Ishikawa (cell line): ENCODE results near the gene UBAC2.

Experiments used
- CEBPB ChIP-seq: IDR thresholded peaks from 2 replicates; pipeline ENCODE4 v1.6.1; 2012
- CREB1 ChIP-seq: IDR thresholded peaks from 2 replicates; pipeline ENCODE4 v1.6.1; 2012; ENCODE audit warnings: low read depth
- EGR1 ChIP-seq: IDR thresholded peaks from 2 replicates; pipeline ENCODE4 v1.6.1; 2012
- EP300 ChIP-seq: IDR thresholded peaks from 2 replicates; pipeline ENCODE4 v1.6.1; 2012; ENCODE audit warnings: borderline replicate concordance
- FOXM1 ChIP-seq: IDR thresholded peaks from 2 replicates; pipeline ENCODE4 v1.6.1; 2012; ENCODE audit warnings: low read depth, borderline replicate concordance
- NFIC ChIP-seq: IDR thresholded peaks from 2 replicates; pipeline ENCODE4 v1.6.1; 2012
- RAD21 ChIP-seq: IDR thresholded peaks from 2 replicates; pipeline ENCODE4 v1.6.1; 2012; ENCODE audit warnings: low read depth
- TAF1 ChIP-seq: IDR thresholded peaks from 2 replicates; pipeline ENCODE4 v1.6.1; 2012; ENCODE audit warnings: low read depth, mild to moderate bottlenecking
- TCF12 ChIP-seq: IDR thresholded peaks from 2 replicates; pipeline ENCODE4 v1.6.1; 2012; ENCODE audit warnings: low read depth
- TEAD4 ChIP-seq: IDR thresholded peaks from 2 replicates; pipeline ENCODE4 v1.6.1; 2012
- YY1 ChIP-seq: IDR thresholded peaks from 2 replicates; pipeline ENCODE4 v1.6.1; 2012; ENCODE audit warnings: low read depth
- ZBTB7A ChIP-seq: IDR thresholded peaks from 2 replicates; pipeline ENCODE4 v1.6.1; 2012; ENCODE audit warnings: low read depth
- TF ChIP-seq, protein P1 (sequence below): IDR thresholded peaks from 2 replicates; pipeline ENCODE4 v1.6.1; 2012; ENCODE audit warnings: low read depth, mild to moderate bottlenecking
- TF ChIP-seq, protein P2 (sequence below): IDR thresholded peaks from 2 replicates; pipeline ENCODE4 v1.6.1; 2012
- TF ChIP-seq, protein P3 (sequence below): IDR thresholded peaks from 2 replicates; pipeline ENCODE4 v1.6.1; 2012

The UBAC2 gene

DNA sequence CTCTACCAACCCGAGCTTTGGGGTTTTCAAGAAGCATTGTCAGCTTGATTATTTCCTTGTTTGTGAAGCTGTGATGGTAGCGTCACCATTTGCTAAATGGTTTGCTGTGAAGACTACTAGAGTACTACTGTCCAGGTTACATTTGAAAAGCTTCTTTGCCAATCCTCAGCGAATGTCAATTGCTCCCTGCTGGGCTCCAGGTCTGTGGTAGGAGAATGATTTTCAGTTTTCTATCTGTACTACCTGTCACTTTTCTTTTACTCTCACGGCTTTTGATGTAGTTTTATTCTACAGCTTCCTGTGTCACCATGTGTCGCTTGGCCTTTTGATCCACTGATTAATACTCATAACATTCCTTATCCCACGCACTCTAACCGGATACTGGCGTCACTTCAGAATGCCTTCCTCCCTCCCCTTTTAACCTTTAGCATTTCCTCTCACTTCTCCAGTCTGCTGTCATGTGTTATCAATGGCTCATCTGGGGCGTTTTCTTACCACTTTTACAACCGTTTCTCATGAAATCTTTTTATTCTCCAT lies 114.1 kb downstream of the UBAC2 start:
- no peak for TF ChIP-seq TEAD4
- TF ChIP-seq, protein P1, sequence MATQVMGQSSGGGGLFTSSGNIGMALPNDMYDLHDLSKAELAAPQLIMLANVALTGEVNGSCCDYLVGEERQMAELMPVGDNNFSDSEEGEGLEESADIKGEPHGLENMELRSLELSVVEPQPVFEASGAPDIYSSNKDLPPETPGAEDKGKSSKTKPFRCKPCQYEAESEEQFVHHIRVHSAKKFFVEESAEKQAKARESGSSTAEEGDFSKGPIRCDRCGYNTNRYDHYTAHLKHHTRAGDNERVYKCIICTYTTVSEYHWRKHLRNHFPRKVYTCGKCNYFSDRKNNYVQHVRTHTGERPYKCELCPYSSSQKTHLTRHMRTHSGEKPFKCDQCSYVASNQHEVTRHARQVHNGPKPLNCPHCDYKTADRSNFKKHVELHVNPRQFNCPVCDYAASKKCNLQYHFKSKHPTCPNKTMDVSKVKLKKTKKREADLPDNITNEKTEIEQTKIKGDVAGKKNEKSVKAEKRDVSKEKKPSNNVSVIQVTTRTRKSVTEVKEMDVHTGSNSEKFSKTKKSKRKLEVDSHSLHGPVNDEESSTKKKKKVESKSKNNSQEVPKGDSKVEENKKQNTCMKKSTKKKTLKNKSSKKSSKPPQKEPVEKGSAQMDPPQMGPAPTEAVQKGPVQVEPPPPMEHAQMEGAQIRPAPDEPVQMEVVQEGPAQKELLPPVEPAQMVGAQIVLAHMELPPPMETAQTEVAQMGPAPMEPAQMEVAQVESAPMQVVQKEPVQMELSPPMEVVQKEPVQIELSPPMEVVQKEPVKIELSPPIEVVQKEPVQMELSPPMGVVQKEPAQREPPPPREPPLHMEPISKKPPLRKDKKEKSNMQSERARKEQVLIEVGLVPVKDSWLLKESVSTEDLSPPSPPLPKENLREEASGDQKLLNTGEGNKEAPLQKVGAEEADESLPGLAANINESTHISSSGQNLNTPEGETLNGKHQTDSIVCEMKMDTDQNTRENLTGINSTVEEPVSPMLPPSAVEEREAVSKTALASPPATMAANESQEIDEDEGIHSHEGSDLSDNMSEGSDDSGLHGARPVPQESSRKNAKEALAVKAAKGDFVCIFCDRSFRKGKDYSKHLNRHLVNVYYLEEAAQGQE = no peak
- no peak for TF ChIP-seq TAF1
- no peak for TF ChIP-seq EP300

DNA sequence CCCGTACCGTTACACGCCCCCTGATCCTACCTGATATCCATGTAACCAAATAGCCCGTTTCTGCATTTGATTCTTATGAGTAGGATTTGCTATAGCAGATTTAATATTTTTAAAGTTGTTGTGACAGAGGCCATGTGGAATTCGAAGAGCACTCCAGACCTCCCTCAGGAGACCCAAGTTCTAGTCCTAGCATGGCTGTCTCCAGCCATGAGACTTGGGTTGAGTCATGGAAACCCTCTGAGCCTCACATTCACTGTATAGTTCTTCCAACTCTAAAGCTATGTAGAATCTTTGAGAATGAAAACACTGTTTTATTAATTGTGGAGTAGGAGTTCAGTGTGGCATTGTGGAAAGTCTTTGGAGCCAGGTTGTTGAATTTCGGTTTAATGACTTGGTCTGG lies 114.5 kb downstream of the UBAC2 start:
- TF ChIP-seq EP300 = no peak
- no peak for TF ChIP-seq YY1
- no peak for TF ChIP-seq FOXM1
- TF ChIP-seq RAD21 = no peak
- TF ChIP-seq TAF1 = no peak
- no peak for TF ChIP-seq TEAD4
- TF ChIP-seq, protein P2, sequence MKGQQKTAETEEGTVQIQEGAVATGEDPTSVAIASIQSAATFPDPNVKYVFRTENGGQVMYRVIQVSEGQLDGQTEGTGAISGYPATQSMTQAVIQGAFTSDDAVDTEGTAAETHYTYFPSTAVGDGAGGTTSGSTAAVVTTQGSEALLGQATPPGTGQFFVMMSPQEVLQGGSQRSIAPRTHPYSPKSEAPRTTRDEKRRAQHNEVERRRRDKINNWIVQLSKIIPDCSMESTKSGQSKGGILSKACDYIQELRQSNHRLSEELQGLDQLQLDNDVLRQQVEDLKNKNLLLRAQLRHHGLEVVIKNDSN = no peak
- TF ChIP-seq CREB1 = no peak
- TF ChIP-seq, protein P3, sequence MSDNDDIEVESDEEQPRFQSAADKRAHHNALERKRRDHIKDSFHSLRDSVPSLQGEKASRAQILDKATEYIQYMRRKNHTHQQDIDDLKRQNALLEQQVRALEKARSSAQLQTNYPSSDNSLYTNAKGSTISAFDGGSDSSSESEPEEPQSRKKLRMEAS = no peak
- TF ChIP-seq TCF12 = no peak
- no peak for TF ChIP-seq CEBPB
- TF ChIP-seq ZBTB7A = no peak
- TF ChIP-seq, protein P1 = no peak
- no peak for TF ChIP-seq NFIC
- TF ChIP-seq EGR1 = no peak

DNA sequence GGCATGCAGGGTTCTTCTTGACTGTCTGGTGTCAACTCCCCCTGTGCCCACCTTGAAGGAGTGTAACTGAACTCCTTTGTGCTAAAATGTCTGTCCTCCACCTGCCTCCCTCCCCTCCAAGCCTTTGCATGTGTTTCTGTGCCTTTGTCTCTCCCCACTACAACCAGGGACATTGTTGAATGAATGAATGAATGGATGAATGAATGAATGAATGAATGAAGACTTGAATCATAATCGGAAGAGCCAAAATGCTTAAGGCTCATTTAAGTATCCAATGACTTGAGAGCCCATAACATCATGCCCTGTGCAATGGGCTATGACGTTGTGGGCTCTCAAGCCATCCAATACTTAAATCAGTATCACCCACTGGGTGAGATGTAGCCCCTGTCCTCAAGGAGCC lies 115.6 kb downstream of the UBAC2 start:
- TF ChIP-seq YY1 (no peak), CREB1 (no peak), TAF1 (no peak), EGR1 (no peak), EP300 (no peak), TCF12 (no peak), TEAD4 (no peak), ZBTB7A (no peak), NFIC (no peak), FOXM1 (no peak), RAD21 (no peak), CEBPB (no peak)
- TF ChIP-seq, protein P3 = no peak
- TF ChIP-seq, protein P2 = no peak
- TF ChIP-seq, protein P1 = no peak

DNA sequence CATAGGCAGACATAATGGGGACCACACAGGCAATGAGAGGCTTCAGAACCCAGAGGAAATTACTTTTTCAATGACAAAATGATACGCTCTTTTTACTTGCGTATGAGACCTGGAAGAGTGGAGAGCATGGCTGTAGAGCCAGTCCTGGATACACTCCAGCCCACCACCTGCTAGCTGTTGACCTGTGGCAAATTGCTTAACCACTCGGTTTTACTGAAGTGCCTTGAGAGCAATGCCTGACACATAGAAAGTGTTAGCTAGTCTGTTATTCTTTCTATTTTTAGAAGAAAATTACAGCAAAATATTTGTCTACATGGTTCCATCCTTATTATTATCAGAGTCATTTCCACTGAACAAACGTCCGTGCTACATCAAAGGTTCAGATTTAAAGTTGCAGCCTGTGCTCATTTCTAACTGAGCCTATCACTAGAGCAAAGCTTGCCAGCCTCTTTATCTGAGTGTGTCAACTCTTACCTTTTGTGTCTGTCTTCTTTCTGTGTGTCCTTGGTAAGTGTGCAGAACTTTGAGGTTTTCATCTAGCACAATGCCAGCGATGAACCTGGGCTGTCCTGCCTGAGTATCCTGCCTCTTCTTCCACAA lies 116.1 kb downstream of the UBAC2 start:
- TF ChIP-seq, protein P1 = no peak
- TF ChIP-seq YY1 = no peak
